22Rv1 (cell line): ENCODE data around the gene KIRREL1.

Experiments used
- ZFX ChIP-seq: fragments of 450-650 bp; IDR thresholded peaks from 2 replicates; pipeline ENCODE4 v1.6.1; 2017; ENCODE audit warnings: antibody characterized with exemption, borderline replicate concordance
- TF ChIP-seq, protein P1 (sequence below): fragments of 450-650 bp; IDR thresholded peaks from 2 replicates; pipeline ENCODE4 v1.5.1; 2017; ENCODE audit warnings: mild to moderate bottlenecking

DNA sequence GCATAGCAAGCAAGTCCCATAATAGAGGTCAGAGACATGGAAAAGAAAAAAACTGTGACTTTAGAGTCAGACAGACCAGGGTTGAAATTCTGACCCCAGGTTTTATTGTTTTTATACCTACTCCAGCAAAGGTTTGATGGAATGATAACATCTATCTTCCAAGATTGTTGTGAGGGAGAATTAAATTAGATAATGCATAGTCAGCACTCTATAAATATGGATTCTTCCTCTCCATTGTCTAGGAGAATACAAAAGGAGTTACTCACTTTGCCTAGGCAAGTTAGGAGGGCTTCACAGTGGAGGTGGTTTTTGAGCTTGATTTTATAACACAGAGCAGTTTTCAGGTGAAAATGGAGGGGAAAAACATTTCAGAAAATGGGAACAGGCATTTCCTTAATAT, 46.9 kb downstream of the KIRREL1 start:
- TF ChIP-seq, protein P1, sequence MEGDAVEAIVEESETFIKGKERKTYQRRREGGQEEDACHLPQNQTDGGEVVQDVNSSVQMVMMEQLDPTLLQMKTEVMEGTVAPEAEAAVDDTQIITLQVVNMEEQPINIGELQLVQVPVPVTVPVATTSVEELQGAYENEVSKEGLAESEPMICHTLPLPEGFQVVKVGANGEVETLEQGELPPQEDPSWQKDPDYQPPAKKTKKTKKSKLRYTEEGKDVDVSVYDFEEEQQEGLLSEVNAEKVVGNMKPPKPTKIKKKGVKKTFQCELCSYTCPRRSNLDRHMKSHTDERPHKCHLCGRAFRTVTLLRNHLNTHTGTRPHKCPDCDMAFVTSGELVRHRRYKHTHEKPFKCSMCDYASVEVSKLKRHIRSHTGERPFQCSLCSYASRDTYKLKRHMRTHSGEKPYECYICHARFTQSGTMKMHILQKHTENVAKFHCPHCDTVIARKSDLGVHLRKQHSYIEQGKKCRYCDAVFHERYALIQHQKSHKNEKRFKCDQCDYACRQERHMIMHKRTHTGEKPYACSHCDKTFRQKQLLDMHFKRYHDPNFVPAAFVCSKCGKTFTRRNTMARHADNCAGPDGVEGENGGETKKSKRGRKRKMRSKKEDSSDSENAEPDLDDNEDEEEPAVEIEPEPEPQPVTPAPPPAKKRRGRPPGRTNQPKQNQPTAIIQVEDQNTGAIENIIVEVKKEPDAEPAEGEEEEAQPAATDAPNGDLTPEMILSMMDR = no peak
- TF ChIP-seq ZFX = no peak
